ENCODE measurements around the gene NTSR1. TPM values are rescaled to one million over a fixed set of nuclear protein-coding genes. Genes with fewer than 3 reads are reported as not detected.
A peak's percentile ranks its signal among the peaks of the same experiment; 100 is the strongest.

NTSR1 gene
- total and polyA plus RNA-seq, 2 of the 13 experiments (the other 11 are each of a cell fraction or from before 2014, with no cell fraction given), result 0.09 to 0.12 TPM

DNA sequence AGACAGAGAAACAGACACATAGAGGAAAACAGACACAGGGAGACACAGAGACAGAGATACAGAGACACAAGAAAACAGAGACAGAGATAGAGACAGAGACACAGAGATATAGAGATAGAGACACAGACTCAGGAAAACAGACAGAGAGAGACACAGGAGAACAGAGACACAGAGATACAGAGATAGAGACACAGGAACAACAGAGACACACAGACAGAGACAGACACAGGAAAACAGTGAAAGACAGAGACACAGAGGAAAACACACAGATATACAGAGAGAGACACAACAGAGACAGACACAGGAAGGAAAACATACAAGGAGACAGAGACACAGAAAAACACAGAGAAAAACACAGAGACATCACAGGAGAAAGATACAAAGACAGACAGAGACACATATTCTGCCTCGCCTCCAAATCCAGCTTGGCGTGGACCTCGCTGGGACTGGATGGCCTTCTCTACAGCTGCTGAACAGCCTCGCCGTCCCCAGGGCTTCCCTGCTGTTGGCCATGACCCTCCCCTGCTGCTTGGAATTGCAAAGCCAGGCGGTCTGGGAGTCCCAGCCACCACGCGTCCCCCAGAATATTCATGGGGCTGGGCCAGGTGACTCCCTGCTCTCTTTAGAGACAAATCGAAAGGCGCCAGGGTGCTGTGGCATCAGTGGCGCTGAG lies 36.8 kb downstream of the NTSR1 start (continued):
- TF ChIP-seq, protein P1, sequence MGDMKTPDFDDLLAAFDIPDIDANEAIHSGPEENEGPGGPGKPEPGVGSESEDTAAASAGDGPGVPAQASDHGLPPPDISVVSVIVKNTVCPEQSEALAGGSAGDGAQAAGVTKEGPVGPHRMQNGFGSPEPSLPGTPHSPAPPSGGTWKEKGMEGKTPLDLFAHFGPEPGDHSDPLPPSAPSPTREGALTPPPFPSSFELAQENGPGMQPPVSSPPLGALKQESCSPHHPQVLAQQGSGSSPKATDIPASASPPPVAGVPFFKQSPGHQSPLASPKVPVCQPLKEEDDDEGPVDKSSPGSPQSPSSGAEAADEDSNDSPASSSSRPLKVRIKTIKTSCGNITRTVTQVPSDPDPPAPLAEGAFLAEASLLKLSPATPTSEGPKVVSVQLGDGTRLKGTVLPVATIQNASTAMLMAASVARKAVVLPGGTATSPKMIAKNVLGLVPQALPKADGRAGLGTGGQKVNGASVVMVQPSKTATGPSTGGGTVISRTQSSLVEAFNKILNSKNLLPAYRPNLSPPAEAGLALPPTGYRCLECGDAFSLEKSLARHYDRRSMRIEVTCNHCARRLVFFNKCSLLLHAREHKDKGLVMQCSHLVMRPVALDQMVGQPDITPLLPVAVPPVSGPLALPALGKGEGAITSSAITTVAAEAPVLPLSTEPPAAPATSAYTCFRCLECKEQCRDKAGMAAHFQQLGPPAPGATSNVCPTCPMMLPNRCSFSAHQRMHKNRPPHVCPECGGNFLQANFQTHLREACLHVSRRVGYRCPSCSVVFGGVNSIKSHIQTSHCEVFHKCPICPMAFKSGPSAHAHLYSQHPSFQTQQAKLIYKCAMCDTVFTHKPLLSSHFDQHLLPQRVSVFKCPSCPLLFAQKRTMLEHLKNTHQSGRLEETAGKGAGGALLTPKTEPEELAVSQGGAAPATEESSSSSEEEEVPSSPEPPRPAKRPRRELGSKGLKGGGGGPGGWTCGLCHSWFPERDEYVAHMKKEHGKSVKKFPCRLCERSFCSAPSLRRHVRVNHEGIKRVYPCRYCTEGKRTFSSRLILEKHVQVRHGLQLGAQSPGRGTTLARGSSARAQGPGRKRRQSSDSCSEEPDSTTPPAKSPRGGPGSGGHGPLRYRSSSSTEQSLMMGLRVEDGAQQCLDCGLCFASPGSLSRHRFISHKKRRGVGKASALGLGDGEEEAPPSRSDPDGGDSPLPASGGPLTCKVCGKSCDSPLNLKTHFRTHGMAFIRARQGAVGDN (CRISPR knock-in tag; IDR thresholded peaks at IDR 0.05), result peak; percentile 16; the same call in 1 of the 2 replicates
- TF ChIP-seq, protein P2, sequence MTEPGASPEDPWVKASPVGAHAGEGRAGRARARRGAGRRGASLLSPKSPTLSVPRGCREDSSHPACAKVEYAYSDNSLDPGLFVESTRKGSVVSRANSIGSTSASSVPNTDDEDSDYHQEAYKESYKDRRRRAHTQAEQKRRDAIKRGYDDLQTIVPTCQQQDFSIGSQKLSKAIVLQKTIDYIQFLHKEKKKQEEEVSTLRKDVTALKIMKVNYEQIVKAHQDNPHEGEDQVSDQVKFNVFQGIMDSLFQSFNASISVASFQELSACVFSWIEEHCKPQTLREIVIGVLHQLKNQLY (CRISPR knock-in tag; IDR thresholded peaks at IDR 0.05), result no peak
- TF ChIP-seq ATM (IDR thresholded peaks at IDR 0.05; ENCODE audit: borderline replicate concordance) (peak; percentile 86; the same call in 1 of the 2 replicates), FOXA1 (IDR thresholded peaks at IDR 0.05) (peak; percentile 58; the same call in 1 of the 2 replicates), FOXA1 (CRISPR knock-in tag; IDR thresholded peaks at IDR 0.05) (no peak), TOPORS (CRISPR knock-in tag; IDR thresholded peaks at IDR 0.05) (no peak), ERF (CRISPR knock-in tag; IDR thresholded peaks at IDR 0.05) (no peak), ZNF775 (CRISPR knock-in tag; IDR thresholded peaks at IDR 0.05; ENCODE audit: borderline replicate concordance) (no peak), PLRG1 (conservative IDR thresholded peaks at IDR 0.05) (peak; percentile 96), SOX6 (IDR thresholded peaks at IDR 0.05) (peak; percentile 77; the same call in 1 of the 2 replicates), SOX6 (CRISPR knock-in tag; IDR thresholded peaks at IDR 0.05) (no peak), ZSCAN30 (CRISPR knock-in tag; IDR thresholded peaks at IDR 0.05) (no peak), MXD4 (CRISPR knock-in tag; IDR thresholded peaks at IDR 0.05) (no peak), IKZF1 (IDR thresholded peaks at IDR 0.05) (peak; percentile 89), PHB2 (IDR thresholded peaks at IDR 0.05; ENCODE audit: partially characterized antibody) (peak; percentile 16), LCORL (IDR thresholded peaks at IDR 0.05) (peak; percentile 67), LCORL (CRISPR knock-in tag; IDR thresholded peaks at IDR 0.05) (no peak), SCMH1 (CRISPR knock-in tag; IDR thresholded peaks at IDR 0.05; ENCODE audit: borderline replicate concordance) (no peak), SP1 (IDR thresholded peaks at IDR 0.05) (peak; percentile 58; the same call in 1 of the 2 replicates), SP1 (CRISPR knock-in tag; IDR thresholded peaks at IDR 0.05) (no peak), RAD51 (IDR thresholded peaks at IDR 0.05; ENCODE audit: borderline replicate concordance) (peak; percentile 31; the same call in 1 of the 2 replicates), NONO (IDR thresholded peaks at IDR 0.05) (0 out of 2 replicates have a peak, but pooled peaks have one; percentile 64), NONO (CRISPR knock-in tag; conservative IDR thresholded peaks at IDR 0.05) (no peak), ATF7 (IDR thresholded peaks at IDR 0.05) (peak; percentile 19; the same call in 1 of the 2 replicates), ATF7 (CRISPR knock-in tag; IDR thresholded peaks at IDR 0.05) (no peak), SAFB2 (CRISPR knock-in tag; IDR thresholded peaks at IDR 0.05; ENCODE audit: borderline replicate concordance, low read depth) (no peak)
- TF ChIP-seq, protein P3, sequence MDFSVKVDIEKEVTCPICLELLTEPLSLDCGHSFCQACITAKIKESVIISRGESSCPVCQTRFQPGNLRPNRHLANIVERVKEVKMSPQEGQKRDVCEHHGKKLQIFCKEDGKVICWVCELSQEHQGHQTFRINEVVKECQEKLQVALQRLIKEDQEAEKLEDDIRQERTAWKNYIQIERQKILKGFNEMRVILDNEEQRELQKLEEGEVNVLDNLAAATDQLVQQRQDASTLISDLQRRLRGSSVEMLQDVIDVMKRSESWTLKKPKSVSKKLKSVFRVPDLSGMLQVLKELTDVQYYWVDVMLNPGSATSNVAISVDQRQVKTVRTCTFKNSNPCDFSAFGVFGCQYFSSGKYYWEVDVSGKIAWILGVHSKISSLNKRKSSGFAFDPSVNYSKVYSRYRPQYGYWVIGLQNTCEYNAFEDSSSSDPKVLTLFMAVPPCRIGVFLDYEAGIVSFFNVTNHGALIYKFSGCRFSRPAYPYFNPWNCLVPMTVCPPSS (IDR thresholded peaks at IDR 0.05), result 0 out of 2 replicates have a peak, but pooled peaks have one; percentile 83
